HepG2 (cell line): ENCODE measurements around the gene WDR62. TPM values are rescaled to one million over a fixed set of nuclear protein-coding genes. Genes with fewer than 3 reads are reported as not detected.

Source experiments
- ATAC-seq: fragments of 200-7000 bp; cut with Tn5 transposase; 3 replicates; pipeline ENCODE4 v1.9.1; 2020; ENCODE audit warnings: mild to moderate bottlenecking, moderate library complexity
- BruUV-seq: library from RNA; stranded (reverse); fragments of 400-500 nt; replicated peaks from 2 replicates; lab custom pipeline; 2021; lab: Mats Ljungman, UMichigan
- CTCF ChIA-PET: fragments of 300-600 bp; formaldehyde crosslinking; extraction: SDS; loops from one replicate; lab custom pipeline; 2021; ENCODE audit warnings: low total read pairs, inconsistent platforms, low intra/inter-chr PET ratio; lab: Yijun Ruan, JAX
- POLR2A ChIA-PET: fragments of 350-600 bp; sonication (Branson Sonifier 250); formaldehyde crosslinking; loops from one replicate; lab custom pipeline; 2020; ENCODE audit warnings: antibody characterized with exemption, inconsistent platforms; lab: Yijun Ruan, JAX
- DNase-seq: peaks from one replicate; pipeline ENCODE4 v3.0.0-alpha.2; 2015; ENCODE audit warnings: low spot score
- FAIRE-seq: peaks from 3 replicates; lab custom pipeline; 2011; peaks lifted over from hg19 to GRCh38; lab: Jason Lieb, UNC
- H2AFZ ChIP-seq: one replicate; pipeline ENCODE4 v1.6.1; 2011; ENCODE audit warnings: low read length, inconsistent platforms
- H3K27ac ChIP-seq: fragments of 300-600 bp; 3 replicates; pipeline ENCODE4 v1.8.0; 2011; ENCODE audit warnings: mixed run types, mild to moderate bottlenecking, mixed read lengths, low read length, inconsistent platforms; ENCODE audit not compliant: insufficient read depth; ENCODE audit errors: extremely low read length
- H3K27me3 ChIP-seq, 2 experiments: fragments of 200-600 bp in 1 of 2; 2 replicates in 1 of 2; 3 replicates in 1 of 2; pipeline versions ENCODE4 v1.6.0 to v1.8.0; 2011; ENCODE audit warnings: low read length in 2 of 2, mild to moderate bottlenecking in 2 of 2, moderate library complexity in 2 of 2, inconsistent platforms in 1 of 2; ENCODE audit not compliant: insufficient read depth in 2 of 2, control insufficient read depth in 1 of 2
- H3K36me3 ChIP-seq, 2 experiments: fragments of 200-600 bp in 1 of 2; replicated peaks in 1 of 2; 2 replicates in 1 of 2; 3 replicates in 1 of 2; pipeline versions ENCODE4 v1.5.1 to v1.8.0; 2011; ENCODE audit warnings: low read length in 2 of 2, inconsistent platforms in 1 of 2; ENCODE audit not compliant: insufficient read depth in 2 of 2, control insufficient read depth in 1 of 2
- H3K4me1 ChIP-seq: 2 replicates; pipeline ENCODE4 v1.5.1; 2012; ENCODE audit warnings: low read length, inconsistent platforms; ENCODE audit not compliant: insufficient read depth
- H3K4me2 ChIP-seq: 2 replicates; pipeline ENCODE4 v1.6.0; 2011; ENCODE audit warnings: low read depth, low read length, inconsistent platforms
- H3K4me3 ChIP-seq, 3 experiments: fragments of 200-600 bp in 1 of 3; sonication (generic), shearing (Covaris generic) in 1 of 3; replicated peaks in 1 of 3; 2 replicates each; pipeline ENCODE4 v1.5.1; 2011 to 2016; ENCODE audit warnings: low read length in 3 of 3, inconsistent platforms in 2 of 3, low read depth in 2 of 3, mild to moderate bottlenecking in 2 of 3, control low read depth in 1 of 3, mixed read lengths in 1 of 3; ENCODE audit not compliant: insufficient read depth in 1 of 3
- H3K79me2 ChIP-seq: one replicate; pipeline ENCODE4 v1.6.1; 2011; ENCODE audit warnings: low read length, inconsistent platforms; ENCODE audit not compliant: insufficient read depth
- H3K9ac ChIP-seq: 2 replicates; pipeline ENCODE4 v1.6.0; 2011; ENCODE audit warnings: mild to moderate bottlenecking, low read depth, low read length, inconsistent platforms; ENCODE audit not compliant: insufficient read depth
- H3K9me3 ChIP-seq: 2 replicates; pipeline ENCODE4 v1.5.1; 2012; ENCODE audit warnings: mild to moderate bottlenecking, low read length
- H4K20me1 ChIP-seq: 2 replicates; pipeline ENCODE4 v1.6.0; 2011; ENCODE audit warnings: inconsistent platforms, mild to moderate bottlenecking, low read length, moderate library complexity; ENCODE audit not compliant: insufficient read depth
- BRF2 ChIP-seq: sonication (generic); formaldehyde crosslinking; IDR thresholded peaks from 2 replicates; pipeline ENCODE4 v1.8.1; 2022; ENCODE audit warnings: mild to moderate bottlenecking, missing genetic modification reagents
- DNMT1 ChIP-seq: sonication (generic); formaldehyde crosslinking; IDR thresholded peaks from 2 replicates; pipeline ENCODE4 v1.5.1; 2020; ENCODE audit warnings: mild to moderate bottlenecking, missing genetic modification reagents
- ZBTB2 ChIP-seq: sonication (generic); formaldehyde crosslinking; IDR thresholded peaks from 2 replicates; pipeline ENCODE4 v1.8.0; 2022; ENCODE audit warnings: low read depth, missing genetic modification reagents
- ZBTB49 ChIP-seq: sonication (generic); formaldehyde crosslinking; IDR thresholded peaks from 2 replicates; pipeline ENCODE4 v1.4.0; 2020; ENCODE audit warnings: missing genetic modification reagents, borderline replicate concordance
- ZNF124 ChIP-seq: sonication (generic); formaldehyde crosslinking; IDR thresholded peaks from 2 replicates; pipeline ENCODE4 v1.4.0; 2020; ENCODE audit warnings: missing genetic modification reagents
- ZNF333 ChIP-seq: sonication (generic); formaldehyde crosslinking; IDR thresholded peaks from 2 replicates; pipeline ENCODE4 v1.4.0; 2020; ENCODE audit warnings: mild to moderate bottlenecking, missing genetic modification reagents, borderline replicate concordance
- ZNF569 ChIP-seq: sonication (generic); formaldehyde crosslinking; IDR thresholded peaks from 2 replicates; pipeline ENCODE4 v1.5.0; 2020; ENCODE audit warnings: mild to moderate bottlenecking, missing genetic modification reagents, moderate library complexity, borderline replicate concordance
- WGBS: methylation state at CpG from one replicate; pipeline ENCODE4 v1.1.6; 2017; ENCODE audit warnings: low lambda C conversion rate; 5-methylcytosine and 5-hydroxymethylcytosine counted together
- in situ Hi-C: cut with HindIII; loops from 2 replicates; pipeline ENCODE4 v1.10.0; 2017; ENCODE audit warnings: low pct_unique_long_range_greater_than_20kb; ENCODE audit not compliant: extremely low pct_ligation_motif_present
- intact Hi-C: fragments of 100-400 bp; cut with micrococcal nuclease; formaldehyde crosslinking; loops from one replicate; pipeline ENCODE4 v1.10.0; 2022; ENCODE audit not compliant: unreplicated experiment
- polyA plus RNA-seq, 8 experiments: library from polyadenylated mRNA; depleted of rRNA in 3 of 8; stranded (reverse) in 7 of 8; unstranded in 1 of 8; fragments of >200 nt; fragmentation: Illumina TruSeq in 4 of 8; extraction: Trizol in 4 of 8; gene quantifications; 2 replicates each; pipeline versions ENCODE4 v1.2.1 to v1.2.3, GENCODE V29; 2011 to 2016; ENCODE audit warnings: low read depth in 4 of 8, missing spikeins in 1 of 8, mixed read lengths in 1 of 8; ENCODE audit not compliant: insufficient read depth in 1 of 8
- total RNA-seq, 5 experiments: library from RNA; depleted of rRNA; stranded (reverse); fragments of >200 nt; fragmentation: Illumina TruSeq; extraction: Trizol; gene quantifications; 2 replicates each; pipeline ENCODE4 v1.2.3, GENCODE V29; 2016; ENCODE audit warnings: low read depth in 1 of 5

The WDR62 gene
- total and polyA plus RNA-seq, 2 of the 13 experiments (the other 11 are each of a cell fraction or from before 2014, with no cell fraction given), result 5.8 to 12.5 TPM

- H3K4me1 ChIP-seq, result no peaks in the 10 kb centered on the region
- CTCF ChIA-PET, result no interaction called here
- in situ Hi-C loops (no loop called here), intact Hi-C loops (no loop called here)
- no peaks in the 10 kb centered on the region for H3K9me3 ChIP-seq
- H3K27ac ChIP-seq, result no peak overlapping the region
- no peak for ATAC-seq
- H3K79me2 ChIP-seq, result no peaks in the 10 kb centered on the region
- H3K36me3 ChIP-seq, result peaks cover 16 to 53% of the 10 kb centered on the region in 2 experiments; a peak in 4 of 5 replicates
- no peak overlapping the region for H3K4me2 ChIP-seq
- H4K20me1 ChIP-seq, result no peaks in the 10 kb centered on the region
- H3K4me3 ChIP-seq, result no peak overlapping the region
- H3K27me3 ChIP-seq, result no peaks in the 10 kb centered on the region
- WGBS, result 61% methylated on average over 6 of the region's 6 CpGs
- FAIRE-seq, result no peak
- TF ChIP-seq ZBTB49 (CRISPR knock-in tag), result no peak
- no peak for TF ChIP-seq DNMT1 (CRISPR knock-in tag)
- TF ChIP-seq ZBTB2 (CRISPR knock-in tag), result no peak
- TF ChIP-seq ZNF569 (CRISPR knock-in tag), result no peak
- no peak for TF ChIP-seq ZNF333
- no peak for TF ChIP-seq ZNF124 (CRISPR knock-in tag)
- no peak for TF ChIP-seq BRF2 (CRISPR knock-in tag)
- POLR2A ChIA-PET, result no interaction called here
- H2AFZ ChIP-seq, result no peak overlapping the region
- no TSS peak for BruUV-seq
- no peak for DNase-seq
- H3K9ac ChIP-seq, result no peak overlapping the region
Observed at GRCh38 chr19:36093687-36094086, 39.0 kb downstream of the WDR62 start.
